Measurements from ENCODE around the gene SLC38A7.
"Not testable (repeated sequence)": the region's sequence is repeated elsewhere in the genome, so short reads cannot be mapped to it uniquely, and the experiment has no call there.

Gene SLC38A7

DNA sequence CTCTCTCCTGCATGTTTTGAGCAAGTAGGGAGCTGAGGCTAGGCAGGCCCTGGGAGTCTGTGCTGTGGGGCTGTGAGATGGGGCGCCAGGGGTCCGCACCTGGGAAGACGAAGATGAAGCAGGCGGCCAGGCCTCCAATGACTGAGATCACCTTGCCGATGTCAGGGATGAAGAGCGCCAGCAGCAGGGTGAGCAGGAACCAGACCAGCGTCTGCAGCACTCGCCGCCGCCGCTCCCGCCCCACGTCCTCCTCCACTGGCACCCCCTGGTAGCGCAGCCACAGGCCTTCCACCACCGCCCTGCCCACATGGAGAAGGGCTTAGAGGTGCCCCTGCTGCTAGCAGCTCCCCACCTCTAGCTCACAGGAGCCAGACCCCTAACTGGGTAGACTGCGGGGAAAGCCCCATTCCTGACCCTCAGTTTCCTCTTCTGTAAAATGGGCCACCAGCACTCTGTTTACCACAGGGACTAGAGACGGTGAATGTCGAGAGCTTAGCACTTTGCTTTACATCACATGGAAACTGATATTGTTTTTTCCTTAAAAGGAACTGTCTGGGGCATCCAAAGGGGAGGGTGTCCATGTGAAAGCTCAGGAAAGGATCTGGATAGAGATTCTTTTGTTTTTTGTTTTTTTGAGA lies 13.5 kb downstream of the SLC38A7 start:
- no peak for DNase-seq

DNA sequence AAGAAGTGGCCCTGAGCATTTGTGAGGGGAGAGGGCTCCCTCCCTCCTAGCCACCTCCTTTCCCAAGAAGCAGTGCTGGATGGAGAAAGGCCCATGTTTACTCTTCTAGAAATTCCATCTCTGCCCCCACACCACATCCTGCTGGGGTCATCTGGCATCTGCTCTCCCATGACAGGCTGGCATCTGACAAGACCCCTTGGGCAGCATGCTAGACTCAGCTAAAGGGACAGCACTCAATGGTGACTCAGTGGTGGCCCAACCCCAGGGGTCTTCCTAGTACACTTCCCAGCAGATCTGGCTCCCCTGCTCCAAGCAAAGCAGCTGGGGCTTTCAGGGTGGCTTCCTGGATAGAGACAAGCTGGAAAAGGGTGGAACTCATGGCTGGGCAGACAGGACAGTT lies 14.4 kb downstream of the SLC38A7 start:
- DNase-seq, result no peak

DNA sequence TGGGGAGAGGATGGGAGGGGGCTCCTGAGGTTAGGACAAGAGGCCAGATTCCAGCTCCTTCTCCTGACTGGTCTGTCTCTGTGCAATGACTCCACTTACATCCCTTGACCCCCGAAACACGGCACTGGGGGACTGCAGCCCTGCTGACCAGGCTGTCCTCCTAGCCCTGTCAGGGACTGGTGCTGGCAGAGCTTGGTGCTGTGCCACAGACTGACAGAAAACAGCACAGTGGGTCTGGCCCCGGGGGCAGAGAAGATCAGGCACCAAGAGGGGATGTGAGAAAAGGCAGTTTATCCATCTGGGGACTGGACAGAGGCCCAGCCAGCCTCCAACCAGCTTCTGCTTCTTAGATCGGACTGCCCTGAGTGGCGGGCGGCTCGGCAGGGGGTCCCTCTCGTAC lies 19.4 kb downstream of the SLC38A7 start:
- no peak for DNase-seq

DNA sequence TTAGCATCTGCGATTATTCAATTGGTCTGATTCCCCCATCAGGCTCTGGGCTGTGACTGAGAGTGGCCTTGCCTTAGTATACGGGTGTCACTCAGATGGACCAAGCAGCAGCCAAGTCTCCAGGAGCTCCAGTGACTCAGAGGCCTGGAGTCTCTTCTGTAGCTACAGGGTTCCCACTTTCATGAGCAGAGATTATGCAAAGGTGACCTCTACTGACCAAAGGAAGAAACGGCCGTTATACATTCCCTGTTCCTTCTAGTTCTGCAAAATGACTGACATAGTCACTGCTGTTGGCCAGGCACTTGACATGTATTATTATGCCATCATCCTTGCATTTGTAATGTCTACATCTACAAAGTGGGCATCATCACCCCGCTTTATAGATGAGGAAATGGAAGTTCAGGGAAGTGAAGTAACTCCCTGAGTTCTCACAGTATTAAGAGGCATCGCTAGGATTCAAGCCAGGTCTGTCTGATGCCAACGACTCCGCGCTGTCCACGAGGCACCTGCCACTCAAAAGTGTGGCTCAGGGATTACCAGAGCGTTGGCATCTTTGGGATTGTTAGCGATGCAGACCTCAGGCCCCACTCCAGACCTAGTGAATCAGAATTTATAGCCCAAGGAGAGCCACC lies 23.3 kb downstream of the SLC38A7 start:
- no peak for DNase-seq

DNA sequence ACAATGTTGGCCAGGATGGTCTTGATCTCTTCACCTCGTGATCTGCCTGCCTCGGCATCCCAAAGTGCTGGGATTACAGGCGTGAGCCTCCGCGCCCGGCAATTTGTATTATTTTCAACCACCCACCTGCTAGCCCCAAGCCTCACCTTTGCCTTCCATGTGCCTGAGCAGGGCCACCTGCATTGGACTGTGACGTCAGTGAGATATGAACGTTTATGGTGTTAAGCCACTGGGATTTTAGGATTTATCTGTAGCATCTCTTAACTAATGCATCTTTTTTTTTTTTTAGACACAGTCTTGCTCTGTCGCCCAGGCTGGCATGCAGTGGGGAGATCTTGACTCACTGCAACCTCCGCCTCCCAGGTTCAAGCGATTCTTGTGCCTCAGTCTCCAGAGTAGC lies 24.7 kb downstream of the SLC38A7 start:
- not testable (repeated sequence) for DNase-seq

DNA sequence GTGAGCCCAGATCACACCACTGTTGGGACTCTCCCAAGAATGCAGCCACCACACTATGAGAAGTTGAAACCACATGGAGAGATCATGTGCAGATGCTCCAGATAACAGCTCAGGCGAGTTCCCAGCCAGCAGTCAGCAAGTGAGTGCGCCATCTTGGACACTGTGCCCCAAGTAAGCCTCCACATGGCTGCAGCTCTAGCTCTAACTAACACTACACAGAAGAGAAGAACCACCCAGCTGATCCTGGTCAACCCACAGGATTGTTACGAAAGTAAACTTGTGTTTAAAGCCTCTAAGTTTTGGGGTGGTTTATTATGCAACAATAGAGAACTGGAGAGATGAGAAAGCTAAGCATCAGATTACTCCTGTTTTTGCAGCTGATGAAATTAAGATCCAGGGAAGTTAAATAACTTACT lies 25.8 kb downstream of the SLC38A7 start:
- DNase-seq, result no peak

DNA sequence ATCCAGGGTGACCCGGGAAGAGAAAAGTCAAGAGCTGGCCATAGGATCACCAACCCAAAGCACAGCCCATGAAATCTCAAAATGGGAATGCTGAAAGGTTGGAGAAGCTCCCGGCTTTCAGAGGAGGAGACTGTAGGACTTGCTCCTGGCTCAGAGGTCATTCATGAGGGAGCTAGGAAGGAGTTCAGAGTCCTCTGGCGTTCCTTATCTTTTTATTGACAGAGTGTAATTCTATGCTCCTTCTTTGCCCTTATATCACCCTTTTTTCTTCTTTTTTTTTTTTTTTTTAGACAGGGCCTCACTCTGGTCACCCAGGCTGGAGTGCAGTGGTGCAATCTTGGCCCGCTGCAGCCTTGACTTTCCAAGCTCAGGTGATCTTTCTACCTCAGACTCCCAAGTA lies 27.7 kb downstream of the SLC38A7 start:
- no peak for DNase-seq

DNA sequence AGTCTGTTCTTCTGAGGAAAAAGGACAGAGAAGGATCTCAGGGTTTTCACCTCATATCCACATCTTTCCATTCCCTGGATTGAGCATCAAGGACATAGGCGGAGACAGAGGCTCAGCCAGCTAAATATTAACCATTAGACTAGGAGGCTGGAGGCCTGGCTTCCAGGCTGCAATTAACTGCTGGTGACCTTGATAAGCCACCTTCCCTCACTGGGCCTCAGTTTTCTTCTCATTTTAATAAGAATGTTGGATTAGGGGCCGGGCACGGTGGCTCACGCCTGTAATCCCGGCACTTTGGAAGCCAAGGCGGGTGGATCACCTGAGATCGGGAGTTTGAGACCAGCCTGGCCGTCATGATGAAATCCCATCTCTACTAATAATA lies 29.4 kb downstream of the SLC38A7 start:
- no peak for DNase-seq

DNA sequence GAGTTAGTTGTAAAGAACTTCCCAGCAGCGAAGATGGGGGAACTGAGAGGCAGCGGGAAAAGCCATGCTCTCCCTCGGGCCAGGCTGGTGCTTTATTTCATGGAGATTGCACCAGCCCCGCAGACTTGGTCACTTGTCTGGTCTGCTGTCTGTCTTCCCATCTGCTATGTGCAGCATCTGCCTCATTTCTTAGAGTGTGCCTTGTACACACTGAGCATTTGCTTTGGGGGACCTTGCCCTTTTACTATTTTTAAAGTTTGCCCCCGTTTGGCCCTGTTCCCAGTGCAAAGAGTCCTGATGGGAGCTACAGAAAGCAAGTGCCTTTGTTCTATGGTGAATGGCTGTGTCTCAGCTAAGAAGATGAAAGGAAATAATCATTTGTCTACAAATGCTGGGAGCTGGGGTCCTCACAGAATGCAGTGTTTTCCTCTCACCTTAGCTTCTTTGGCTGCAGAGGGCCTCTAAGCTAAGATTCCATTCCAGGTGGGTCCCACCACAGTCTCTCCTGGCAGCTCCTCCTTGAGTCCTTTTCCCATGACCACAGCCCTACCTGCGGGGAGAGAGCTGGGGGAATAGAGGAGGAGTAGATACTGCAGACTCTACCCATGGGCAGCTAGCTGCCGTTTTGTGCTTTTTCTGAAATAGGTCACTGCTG lies 29.9 kb downstream of the SLC38A7 start:
- no peak for DNase-seq

DNA sequence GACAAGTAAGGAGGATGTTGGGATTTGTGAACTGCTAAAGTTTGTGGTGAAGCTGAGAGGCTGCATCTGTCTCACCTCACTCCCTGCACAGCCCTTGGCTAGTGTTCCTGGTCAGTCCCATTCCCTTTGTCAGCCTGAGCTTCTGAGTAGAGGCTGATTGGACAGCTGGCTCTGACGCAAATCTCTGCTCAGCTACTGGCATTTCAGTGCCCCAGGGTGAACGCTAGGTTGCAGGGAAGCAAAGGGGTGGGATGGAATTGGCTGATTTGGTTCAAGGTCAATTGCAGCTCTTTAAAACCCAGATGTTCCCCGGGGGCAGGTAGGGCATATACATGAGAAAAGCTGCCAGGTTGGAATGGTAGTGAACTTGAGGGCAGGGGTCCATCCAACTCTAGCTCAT lies 31.8 kb downstream of the SLC38A7 start:
- DNase-seq, result no peak

DNA sequence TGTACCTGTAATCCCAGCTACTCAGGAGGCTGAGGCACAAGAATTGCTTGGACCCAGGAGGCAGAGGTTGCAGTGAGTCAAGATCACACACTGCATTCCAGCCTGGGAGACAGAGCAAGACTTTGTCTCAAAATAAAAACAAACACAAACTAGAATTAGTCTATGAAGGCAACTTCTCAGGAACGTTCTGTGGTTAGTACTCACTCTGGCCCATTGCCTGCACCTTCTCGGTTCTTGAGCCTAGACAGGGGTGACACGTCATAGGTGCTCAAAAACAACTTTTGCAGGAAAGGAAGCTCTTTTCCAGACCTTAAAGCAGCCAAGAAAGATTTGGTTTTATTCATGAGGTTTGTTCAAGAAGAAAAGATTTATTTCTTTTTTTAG lies 32.6 kb downstream of the SLC38A7 start:
- DNase-seq, result no peak

DNA sequence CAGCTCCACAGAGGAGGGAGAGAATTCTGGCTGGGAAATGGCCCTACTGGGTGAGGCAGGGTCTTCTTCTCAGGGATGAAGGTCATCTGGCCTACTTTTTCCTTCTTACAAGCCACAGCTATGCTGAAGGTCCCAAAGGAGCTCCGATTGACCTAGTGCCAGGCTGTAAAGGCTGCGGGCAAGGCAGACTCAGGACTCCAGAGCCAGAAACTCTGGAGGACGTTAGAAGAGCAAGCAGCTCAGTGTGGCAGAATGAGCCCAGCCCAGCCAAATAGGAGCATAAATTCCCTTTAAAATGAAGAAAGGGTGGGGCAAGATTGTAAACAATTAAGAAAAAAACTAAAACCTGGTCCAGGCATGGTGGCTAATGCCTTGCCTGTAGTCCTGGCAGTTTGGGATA lies 34.9 kb downstream of the SLC38A7 start:
- DNase-seq, result no peak

DNA sequence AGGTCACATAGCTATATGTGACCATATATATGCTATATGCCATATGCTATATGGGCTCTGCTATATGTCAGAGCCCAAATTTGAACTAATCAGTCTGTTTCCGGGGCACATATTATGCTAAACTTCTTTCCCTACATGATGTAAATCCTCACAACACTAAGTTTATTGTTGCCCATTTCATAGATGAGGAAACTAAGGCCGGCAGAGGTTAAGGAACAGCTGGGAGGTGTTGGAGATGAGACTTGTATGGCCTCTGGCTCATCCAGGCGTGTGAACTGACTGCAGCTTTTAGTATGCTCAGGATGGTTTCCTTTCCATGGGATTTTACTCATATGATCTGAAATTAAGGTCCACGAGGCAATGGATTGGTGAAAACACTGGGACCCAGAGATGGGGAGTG lies 37.5 kb downstream of the SLC38A7 start:
- no peak for DNase-seq

DNA sequence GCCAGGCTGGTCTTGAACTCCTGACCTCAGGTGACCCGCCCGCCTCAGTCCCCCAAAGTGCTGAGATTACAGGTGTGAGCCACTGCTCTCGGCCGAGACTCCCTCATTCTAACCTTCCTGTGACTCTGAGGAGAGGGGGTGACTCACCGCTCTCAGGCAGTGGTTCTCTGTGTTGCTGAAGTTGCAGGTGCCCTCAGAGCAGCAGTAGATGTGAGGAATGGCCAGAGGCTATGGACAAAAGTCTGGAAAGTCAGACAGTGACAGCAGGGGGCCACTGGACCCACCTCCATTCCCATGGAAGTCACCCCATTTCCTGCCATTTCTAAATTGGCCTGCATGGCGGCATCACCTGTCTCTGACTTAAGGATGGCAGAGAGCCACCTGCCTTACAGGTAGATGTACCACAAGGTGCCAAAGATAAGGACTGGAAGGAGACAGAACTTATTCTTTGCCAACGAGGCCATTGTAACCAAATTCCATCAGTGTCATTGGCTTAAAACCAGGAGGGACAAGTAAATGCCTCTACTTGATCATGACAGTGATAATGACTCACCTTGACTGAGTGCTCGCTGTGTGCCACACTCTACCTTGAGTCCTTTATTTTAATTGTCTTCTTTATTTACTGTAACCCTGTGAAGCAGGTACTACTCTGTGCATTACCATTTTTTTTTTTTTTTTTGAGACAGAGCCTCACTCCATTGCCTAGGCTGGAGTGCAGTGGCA lies 39.6 kb downstream of the SLC38A7 start:
- DNase-seq, result no peak

DNA sequence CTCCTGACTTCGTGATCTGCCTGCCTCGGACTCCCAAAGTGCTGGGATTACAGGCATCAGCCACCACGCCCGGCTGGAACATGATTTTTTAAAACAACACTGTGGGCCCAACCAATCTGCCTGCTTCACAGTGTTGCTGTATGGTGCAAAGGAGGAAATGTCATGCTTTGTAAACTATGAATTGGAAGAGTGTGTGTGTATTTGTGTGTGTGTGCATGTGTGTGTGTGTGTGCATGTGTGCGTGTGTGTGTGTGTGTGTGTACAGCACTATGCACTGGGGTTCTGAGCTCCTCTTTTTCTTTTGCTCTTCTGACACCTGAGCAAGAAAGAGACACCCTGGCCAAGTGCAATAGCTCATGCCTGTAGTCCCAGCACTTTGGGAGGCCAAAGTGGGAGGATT lies 40.5 kb downstream of the SLC38A7 start:
- no peak for DNase-seq

DNA sequence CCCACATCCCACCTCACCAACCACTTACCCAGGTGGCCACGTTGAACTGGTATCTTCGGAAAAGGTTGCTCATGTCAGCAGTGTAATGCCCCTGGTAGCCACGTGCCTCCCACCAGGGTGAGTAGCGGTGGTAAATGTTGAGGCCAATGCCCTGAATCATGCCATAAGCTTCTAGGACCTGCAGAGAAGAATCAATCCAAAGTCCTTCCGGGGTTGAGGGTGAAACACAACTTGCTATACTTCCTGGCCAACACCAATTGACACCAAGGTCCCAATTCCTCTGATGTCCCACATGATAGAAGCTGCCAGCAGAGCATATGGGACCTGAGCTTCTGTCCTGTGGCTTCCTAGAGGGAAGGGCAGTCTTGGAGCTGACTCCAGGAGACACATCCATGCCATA lies 43.6 kb downstream of the SLC38A7 start:
- no peak for DNase-seq

DNA sequence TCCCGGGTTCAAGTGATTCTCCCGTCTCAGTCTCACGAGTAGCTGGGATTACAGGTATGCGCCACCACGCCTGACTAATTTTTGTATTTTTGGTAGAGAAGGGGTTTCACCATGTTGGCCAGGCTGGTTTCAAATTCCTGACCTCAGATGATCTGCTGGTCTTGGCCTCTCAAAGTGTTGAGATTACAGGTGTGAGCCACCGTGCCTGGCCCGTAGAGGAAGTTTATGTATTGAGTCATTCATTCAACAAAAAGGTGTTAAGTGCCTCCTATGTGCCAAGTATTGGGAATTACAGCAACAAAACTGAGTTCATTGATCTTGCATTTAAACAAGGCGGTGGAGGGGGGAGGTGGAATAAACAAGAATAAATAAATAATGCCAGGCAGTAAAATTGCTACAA lies 44.7 kb downstream of the SLC38A7 start:
- no peak for DNase-seq

DNA sequence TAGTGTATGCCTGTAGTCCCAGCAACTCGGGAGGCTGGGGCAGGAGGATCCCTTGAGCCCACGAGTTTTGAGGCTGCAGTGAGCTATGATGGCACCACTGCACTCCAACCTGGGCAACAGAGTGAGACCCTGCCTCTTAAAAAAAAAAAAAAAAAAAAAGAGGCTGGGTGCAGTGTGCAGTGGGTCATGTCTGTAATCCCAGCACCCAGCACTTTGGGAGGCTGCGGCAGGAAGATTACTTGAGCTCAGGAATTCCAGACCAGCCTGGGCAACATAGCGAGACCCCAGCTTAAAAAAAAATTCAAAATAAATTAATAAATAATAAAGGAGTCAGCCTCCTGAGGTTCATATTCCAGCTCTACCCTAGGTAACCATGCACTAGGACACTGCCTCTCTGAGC lies 45.3 kb downstream of the SLC38A7 start:
- no peak for DNase-seq

DNA sequence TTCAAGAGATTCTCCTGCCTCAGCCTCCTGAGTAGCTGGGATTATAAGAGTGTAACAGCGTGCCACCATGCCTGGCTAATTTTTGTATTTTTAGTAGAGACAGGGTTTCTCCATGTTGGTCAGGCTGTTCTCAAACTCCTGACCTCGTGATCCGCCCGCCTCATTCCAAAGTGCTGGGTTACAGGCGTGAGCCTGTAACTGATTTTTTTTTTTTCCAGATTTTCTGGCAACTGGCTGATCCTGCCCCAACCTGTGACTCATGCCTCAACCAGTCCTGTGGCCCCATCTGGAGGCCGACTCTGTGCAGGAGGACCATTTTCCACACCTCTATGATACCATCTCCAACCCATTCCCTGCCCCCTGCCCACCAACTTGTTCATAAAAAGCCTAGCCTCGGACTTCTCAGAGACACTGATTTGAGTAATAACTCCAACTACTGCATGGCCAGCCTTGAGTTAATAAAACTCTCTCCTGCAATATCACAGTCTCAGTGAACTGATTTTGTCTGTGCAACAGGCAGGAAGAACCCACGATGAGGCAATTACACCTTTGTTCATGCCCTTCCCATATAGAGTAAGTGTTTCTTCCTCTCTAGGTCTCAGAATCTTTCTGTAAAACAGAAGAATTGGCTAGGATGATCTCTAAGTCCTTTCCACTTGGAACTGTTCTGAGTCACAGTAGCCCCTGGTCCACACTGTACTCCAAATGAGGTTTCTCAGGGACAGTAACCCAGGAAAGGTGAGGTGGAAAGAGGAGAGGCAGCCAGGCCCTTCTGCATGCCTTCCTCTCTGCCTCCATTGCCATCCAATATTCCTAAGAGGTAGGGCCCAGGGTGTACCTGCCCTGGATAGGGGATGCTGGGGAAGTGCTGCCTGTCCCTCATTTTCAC lies 46.2 kb downstream of the SLC38A7 start:
- no peak for DNase-seq

DNA sequence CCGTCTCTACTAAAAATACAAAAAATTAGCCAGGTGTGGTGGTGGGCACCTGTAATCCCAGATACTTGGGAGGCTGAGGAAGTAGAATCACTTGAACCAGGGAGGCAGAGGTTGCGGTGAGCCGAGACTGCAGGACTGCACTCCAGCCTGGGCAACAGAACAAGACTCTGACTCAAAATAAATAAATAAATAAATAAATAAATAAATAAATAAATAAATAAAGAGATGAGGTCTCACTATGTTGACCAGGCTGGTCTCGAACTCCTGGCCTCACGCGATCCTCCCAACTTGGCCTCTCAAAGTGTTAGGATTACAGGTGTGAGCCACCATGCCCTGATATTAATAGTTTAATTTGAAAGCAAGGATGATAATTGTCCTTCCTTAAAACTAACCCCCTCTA lies 47.5 kb downstream of the SLC38A7 start:
- DNase-seq, result not testable (repeated sequence)

DNA sequence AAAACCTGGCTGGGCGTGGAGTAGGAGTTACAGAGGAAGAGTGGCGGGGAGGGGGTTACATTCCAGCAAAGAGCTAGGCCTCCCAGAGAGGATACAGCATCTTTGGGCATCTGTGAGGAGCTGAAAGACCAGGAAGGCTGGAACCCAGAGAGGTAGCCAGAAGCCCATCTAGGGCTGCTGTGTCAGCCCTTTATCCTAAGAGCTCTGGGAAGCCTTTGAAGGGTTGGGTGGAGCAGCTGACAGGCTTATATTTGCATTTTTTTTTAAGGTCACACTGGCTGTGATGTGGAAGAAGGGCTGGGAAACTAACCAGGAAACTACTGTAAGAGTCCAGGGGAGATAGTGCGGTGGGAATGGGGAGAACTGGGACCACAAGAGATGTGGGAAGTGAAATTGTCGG lies 48.1 kb downstream of the SLC38A7 start:
- DNase-seq, result no peak

DNA sequence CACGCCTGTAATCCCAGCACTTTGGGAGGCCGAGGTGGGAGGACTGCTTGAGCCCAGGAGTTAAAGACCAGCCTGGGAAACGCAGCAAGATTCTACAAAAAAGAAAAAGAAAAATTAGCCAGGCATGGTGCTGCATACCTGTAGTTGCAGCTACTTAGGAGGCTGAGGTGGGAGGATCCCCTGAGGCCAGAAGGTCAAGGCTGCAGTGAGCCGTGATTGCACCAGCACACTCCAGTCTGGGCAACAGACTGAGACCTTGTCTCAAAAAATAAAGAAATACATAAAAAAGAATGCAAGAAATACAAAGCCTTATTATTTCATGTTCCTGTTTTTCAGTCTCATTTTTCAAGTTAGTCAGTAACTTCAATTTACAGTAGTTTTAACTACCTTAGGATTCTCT lies 49.1 kb downstream of the SLC38A7 start:
- no peak for DNase-seq

DNA sequence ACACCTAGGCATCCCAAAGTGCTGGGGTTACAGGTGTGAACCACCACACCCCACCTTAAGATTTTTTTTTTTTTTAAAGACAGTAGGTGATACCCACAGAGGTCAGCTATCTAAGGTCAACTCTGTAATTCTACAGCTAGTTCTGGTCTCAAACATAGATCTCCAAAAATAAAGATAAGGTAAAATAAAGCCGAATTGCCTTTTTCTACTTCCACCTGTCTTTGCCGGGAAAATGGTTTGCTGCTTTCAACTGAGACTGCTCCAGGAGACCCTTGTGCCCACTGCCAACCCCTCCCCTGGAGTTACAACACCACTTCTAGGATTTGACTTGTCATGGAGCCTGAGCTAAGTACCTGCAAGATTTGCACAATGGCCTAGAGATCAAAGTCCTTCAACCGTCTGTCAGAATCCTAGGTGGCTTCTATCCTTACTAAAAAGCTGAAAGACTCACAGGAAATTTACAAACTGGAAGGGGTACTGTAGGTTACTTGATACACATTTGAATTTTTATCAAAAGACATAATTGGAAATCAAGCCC lies 50.2 kb downstream of the SLC38A7 start:
- no peak for DNase-seq
